Measurements from ENCODE around the gene CEP126.

The CEP126 gene

GRCh38 chr11:101945448-101945847 is 30.6 kb downstream of the CEP126 start:
- TF ChIP-seq SPI1 (IDR thresholded peaks at IDR 0.05; ENCODE audit: borderline replicate concordance, low read depth): no peak
- no peak for TF ChIP-seq REST (IDR thresholded peaks at IDR 0.05; ENCODE audit: insufficient replicate concordance, low read depth)
- TF ChIP-seq POLR2AphosphoS5 (IDR thresholded peaks at IDR 0.05; ENCODE audit: low read depth): no peak
- no peak for TF ChIP-seq CTCF (IDR thresholded peaks at IDR 0.05; ENCODE audit: insufficient read depth, low read length)
- TF ChIP-seq GABPA (IDR thresholded peaks at IDR 0.05; ENCODE audit: low read depth): no peak
- H3K27me3 ChIP-seq (ENCODE audit: insufficient read depth, poor library complexity, severe bottlenecking): no peaks in the 10 kb centered on the region
- H3K4me3 ChIP-seq (replicated peaks; ENCODE audit: insufficient read depth, low read length): no peak overlapping the region
- H3K27ac ChIP-seq (replicated peaks): no peak overlapping the region
- no peak for DNase-seq (ENCODE audit: low read depth in 1 of 2, low spot score in 1 of 2)

- TF ChIP-seq POLR2AphosphoS5 (IDR thresholded peaks at IDR 0.05; ENCODE audit: low read depth) (no peak), CTCF (IDR thresholded peaks at IDR 0.05; ENCODE audit: insufficient read depth, low read length) (no peak), SPI1 (IDR thresholded peaks at IDR 0.05; ENCODE audit: borderline replicate concordance, low read depth) (no peak), REST (IDR thresholded peaks at IDR 0.05; ENCODE audit: insufficient replicate concordance, low read depth) (no peak), GABPA (IDR thresholded peaks at IDR 0.05; ENCODE audit: low read depth) (no peak)
- Histone ChIP-seq H3K27me3 (ENCODE audit: insufficient read depth, poor library complexity, severe bottlenecking) (no peaks in the 10 kb centered on the region), H3K4me3 (replicated peaks; ENCODE audit: insufficient read depth, low read length) (no peak overlapping the region), H3K27ac (replicated peaks) (no peak overlapping the region)
- DNase-seq (ENCODE audit: low read depth in 1 of 2, low spot score in 1 of 2): no peak
Observed at GRCh38 chr11:101949680-101950220, 34.9 kb downstream of the CEP126 start.

- no peak overlapping the region for H3K27ac ChIP-seq (replicated peaks)
- H3K4me3 ChIP-seq (replicated peaks; ENCODE audit: insufficient read depth, low read length): no peak overlapping the region
- no peak for DNase-seq (ENCODE audit: low read depth in 1 of 2, low spot score in 1 of 2)
- TF ChIP-seq GABPA (IDR thresholded peaks at IDR 0.05; ENCODE audit: low read depth): no peak
- TF ChIP-seq POLR2AphosphoS5 (IDR thresholded peaks at IDR 0.05; ENCODE audit: low read depth): no peak
- TF ChIP-seq CTCF (IDR thresholded peaks at IDR 0.05; ENCODE audit: insufficient read depth, low read length): no peak
- TF ChIP-seq REST (IDR thresholded peaks at IDR 0.05; ENCODE audit: insufficient replicate concordance, low read depth): no peak
- no peak for TF ChIP-seq SPI1 (IDR thresholded peaks at IDR 0.05; ENCODE audit: borderline replicate concordance, low read depth)
- no peaks in the 10 kb centered on the region for H3K27me3 ChIP-seq (ENCODE audit: insufficient read depth, poor library complexity, severe bottlenecking)
Observed at GRCh38 chr11:101955278-101955677, 40.5 kb downstream of the CEP126 start.

All from HL-60 (cell line).